Fibroblast of pulmonary artery (primary cell): Measurements from ENCODE around the gene CCSER1.
A peak's percentile ranks its signal among the peaks of the same experiment; 100 is the strongest.

Experiments used
- DNase-seq: peaks from one replicate; pipeline ENCODE4 v3.0.0-alpha.2; 2010; ENCODE audit warnings: low read depth
- H3K4me3 ChIP-seq: replicated peaks from 2 replicates; pipeline ENCODE4 v1.5.1; 2011; ENCODE audit warnings: low read depth, mild to moderate bottlenecking, control low read depth, low read length, moderate library complexity
- TF ChIP-seq, protein P1 (sequence below): IDR thresholded peaks from 2 replicates; pipeline ENCODE4 v1.5.1; 2011; ENCODE audit warnings: mild to moderate bottlenecking, control low read depth, low read length, inconsistent platforms; ENCODE audit errors: missing control alignments

Gene CCSER1

GRCh38 chr4:90745176-90745575, 618.0 kb downstream of the CCSER1 start:
- TF ChIP-seq, protein P1, sequence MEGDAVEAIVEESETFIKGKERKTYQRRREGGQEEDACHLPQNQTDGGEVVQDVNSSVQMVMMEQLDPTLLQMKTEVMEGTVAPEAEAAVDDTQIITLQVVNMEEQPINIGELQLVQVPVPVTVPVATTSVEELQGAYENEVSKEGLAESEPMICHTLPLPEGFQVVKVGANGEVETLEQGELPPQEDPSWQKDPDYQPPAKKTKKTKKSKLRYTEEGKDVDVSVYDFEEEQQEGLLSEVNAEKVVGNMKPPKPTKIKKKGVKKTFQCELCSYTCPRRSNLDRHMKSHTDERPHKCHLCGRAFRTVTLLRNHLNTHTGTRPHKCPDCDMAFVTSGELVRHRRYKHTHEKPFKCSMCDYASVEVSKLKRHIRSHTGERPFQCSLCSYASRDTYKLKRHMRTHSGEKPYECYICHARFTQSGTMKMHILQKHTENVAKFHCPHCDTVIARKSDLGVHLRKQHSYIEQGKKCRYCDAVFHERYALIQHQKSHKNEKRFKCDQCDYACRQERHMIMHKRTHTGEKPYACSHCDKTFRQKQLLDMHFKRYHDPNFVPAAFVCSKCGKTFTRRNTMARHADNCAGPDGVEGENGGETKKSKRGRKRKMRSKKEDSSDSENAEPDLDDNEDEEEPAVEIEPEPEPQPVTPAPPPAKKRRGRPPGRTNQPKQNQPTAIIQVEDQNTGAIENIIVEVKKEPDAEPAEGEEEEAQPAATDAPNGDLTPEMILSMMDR: no peak
- H3K4me3 ChIP-seq: no peak overlapping the region
- DNase-seq: no peak

DNA sequence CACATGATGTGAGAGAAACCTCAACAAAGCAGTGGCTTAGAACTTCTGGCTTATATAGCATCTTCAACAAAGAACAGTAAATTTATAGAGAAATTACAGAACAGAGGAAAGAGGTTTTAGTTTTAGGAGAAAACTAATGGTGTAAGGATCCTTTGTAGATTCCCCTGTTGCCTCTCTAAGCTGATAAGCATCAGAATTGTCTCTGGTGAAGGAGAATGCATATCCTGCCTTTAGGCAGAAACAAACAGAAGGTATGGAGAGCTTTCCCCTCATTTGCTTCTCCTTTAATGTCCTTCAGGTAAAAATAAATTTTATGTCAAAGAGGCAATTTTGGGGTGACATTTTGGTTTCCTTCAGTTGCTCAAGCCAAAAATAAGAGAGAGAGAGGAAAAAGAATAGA, 625.9 kb downstream of the CCSER1 start:
- H3K4me3 ChIP-seq: no peak overlapping the region
- DNase-seq: no peak
- TF ChIP-seq, protein P1: no peak

DNA sequence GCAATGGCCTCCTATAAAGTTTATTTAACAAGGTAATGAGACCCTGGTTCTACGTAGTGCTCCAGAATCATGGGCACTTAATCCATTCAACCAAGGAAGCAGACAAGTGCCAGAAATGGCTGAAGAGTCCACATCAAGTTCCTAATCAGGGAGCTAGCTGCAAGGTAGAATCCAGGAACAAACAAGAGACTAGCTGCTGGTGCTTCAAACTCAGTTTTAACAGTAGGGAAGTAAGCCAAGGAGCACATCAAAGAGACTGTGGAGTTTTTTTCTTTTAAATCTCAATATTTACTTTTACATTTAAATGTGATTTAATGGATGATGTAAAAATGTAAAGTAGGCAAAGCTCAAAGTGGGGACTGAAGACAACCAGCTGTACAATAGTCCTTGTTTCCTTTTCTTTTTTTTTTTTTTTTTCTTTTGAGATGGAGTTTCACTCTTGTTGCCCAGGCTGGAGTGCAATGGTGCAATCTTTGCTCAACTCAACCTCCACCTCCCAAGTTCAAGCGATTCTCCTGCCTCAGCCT, 630.4 kb downstream of the CCSER1 start:
- TF ChIP-seq, protein P1: no peak
- no peak for DNase-seq
- H3K4me3 ChIP-seq: no peak overlapping the region

GRCh38 chr4:90760059-90760458, 632.9 kb downstream of the CCSER1 start:
- H3K4me3 ChIP-seq: no peak overlapping the region
- TF ChIP-seq, protein P1: no peak
- DNase-seq: no peak

DNA sequence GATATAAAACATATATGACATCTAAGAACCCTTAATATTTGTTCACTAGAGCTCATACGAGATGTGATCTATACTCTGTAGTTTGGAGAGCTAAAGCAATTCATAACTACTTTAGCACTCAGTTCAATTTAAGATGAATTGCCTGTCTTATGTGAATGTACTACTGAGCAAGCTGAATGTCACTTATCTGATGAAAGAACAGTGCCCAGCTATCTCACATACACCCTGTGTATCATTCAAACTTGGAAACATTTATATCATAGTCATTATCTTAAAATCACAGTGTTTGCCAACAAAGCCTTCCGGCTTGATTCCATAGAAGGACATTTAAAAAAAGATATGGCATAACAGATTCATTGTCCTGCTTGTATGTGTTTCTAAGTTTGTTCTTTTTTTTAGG, 639.6 kb downstream of the CCSER1 start:
- TF ChIP-seq, protein P1: no peak
- DNase-seq: no peak
- H3K4me3 ChIP-seq: no peak overlapping the region

DNA sequence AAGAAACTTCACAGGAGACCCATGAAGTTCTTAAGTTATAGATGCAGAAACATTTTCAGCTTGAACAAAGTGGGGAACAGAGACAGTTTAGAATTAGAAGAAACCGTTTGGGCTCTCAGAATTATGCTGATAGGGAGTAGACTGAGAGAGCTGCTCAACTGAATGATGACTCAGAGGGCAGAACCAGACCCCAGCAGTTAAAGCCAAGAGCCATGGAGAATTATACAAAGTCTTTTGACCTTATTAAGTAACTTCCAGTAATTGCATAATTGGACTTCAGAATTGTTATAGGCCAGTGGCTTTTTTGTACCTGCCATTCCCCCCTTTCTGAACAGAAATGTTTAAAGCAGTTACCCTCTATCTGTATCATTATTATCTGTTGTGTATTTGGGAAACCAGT, 642.1 kb downstream of the CCSER1 start:
- peak; percentile 7 for DNase-seq
- TF ChIP-seq, protein P1: no peak
- no peak overlapping the region for H3K4me3 ChIP-seq

GRCh38 chr4:90780193-90780592, 653.0 kb downstream of the CCSER1 start:
- DNase-seq: no peak
- TF ChIP-seq, protein P1: no peak
- H3K4me3 ChIP-seq: no peak overlapping the region
